GM13977 (cell line): ENCODE results near the gene MAP3K6.
A peak's percentile ranks its signal among the peaks of the same experiment; 100 is the strongest.

Experiments used
- DNase-seq: peaks from one replicate; pipeline ENCODE4 v3.0.0; 2012; ENCODE audit warnings: low spot score
- in situ Hi-C: fragments of 300-500 bp; cut with MboI; formaldehyde crosslinking; loops from one replicate; pipeline ENCODE4 v1.12.0; 2022; ENCODE audit warnings: low sequenced_read_pairs, low pct_unique_long_range_greater_than_20kb, mixed read lengths, inconsistent platforms; ENCODE audit not compliant: unreplicated experiment
- TF ChIP-seq, protein P1 (sequence below): IDR thresholded peaks from 2 replicates; pipeline ENCODE4 v1.5.1; 2012; ENCODE audit warnings: mild to moderate bottlenecking, control low read depth; ENCODE audit not compliant: insufficient read depth; ENCODE audit errors: extremely low read depth, missing control alignments

MAP3K6 gene

GRCh38 chr1:27374362-27375086, 7.8 kb upstream of the MAP3K6 start, which contains the start of gene FCN3:
Gene FCN3 (minus strand): TSS chr1:27374824. CDS start chr1:27374818, 6 bp downstream.
- in situ Hi-C loops, result loop anchor here (10.0 kb wide), 1 partner anchor 60 kb away; no protein-coding TSS in a partner anchor
- DNase-seq, result no peak
- TF ChIP-seq, protein P1, sequence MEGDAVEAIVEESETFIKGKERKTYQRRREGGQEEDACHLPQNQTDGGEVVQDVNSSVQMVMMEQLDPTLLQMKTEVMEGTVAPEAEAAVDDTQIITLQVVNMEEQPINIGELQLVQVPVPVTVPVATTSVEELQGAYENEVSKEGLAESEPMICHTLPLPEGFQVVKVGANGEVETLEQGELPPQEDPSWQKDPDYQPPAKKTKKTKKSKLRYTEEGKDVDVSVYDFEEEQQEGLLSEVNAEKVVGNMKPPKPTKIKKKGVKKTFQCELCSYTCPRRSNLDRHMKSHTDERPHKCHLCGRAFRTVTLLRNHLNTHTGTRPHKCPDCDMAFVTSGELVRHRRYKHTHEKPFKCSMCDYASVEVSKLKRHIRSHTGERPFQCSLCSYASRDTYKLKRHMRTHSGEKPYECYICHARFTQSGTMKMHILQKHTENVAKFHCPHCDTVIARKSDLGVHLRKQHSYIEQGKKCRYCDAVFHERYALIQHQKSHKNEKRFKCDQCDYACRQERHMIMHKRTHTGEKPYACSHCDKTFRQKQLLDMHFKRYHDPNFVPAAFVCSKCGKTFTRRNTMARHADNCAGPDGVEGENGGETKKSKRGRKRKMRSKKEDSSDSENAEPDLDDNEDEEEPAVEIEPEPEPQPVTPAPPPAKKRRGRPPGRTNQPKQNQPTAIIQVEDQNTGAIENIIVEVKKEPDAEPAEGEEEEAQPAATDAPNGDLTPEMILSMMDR, result no peak

DNA sequence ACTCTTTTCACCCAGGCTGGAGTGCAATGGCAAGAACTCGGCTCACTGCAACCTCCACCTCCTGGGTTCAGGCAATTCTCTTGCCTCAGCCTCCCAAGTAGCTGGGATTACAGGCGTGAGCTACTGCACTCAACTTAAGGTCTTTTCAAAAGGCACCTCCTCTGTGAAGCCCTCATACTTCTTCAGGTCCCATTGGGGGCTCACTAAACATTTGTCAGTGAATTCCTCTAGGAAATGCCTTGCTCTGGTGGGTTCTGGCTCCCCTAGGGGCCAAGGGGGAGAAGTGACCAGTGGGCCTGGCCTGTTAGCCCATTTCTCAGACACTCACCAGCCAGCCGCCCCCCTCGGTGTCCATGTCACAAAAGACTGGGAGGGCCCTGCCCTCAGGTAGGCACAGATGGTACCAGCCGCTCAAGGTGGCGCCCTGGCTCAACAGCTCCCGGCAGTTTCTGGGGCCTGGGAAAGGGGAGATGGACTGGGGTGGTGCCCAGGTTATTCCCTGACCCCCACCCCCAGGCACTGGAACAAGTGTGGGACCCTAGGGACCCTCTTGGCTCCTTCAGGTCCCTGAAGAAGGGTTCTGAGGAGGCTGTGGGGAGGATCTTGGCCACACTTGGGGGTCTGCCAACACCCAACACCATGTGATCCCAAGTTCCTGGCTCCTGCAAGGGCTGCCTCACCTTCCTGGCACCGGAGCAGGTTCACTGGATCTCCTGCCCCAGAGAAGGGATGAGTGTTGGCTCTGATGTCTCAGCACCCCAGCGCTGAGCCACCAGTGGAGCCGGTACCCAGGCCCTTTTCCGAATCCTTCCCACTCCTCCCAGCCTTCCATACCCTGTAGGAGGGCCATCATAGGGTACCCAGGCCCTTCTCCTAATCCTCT, 6.3 kb upstream of the MAP3K6 start:
- TF ChIP-seq, protein P1, result peak; percentile 27
- in situ Hi-C loops, result loop anchor here (10.0 kb wide), 1 partner anchor 58 kb away; no protein-coding TSS in a partner anchor
- no peak for DNase-seq

- no peak for DNase-seq
- in situ Hi-C loops, result loop anchor here (10.0 kb wide), 1 partner anchor 57 kb away; no protein-coding TSS in a partner anchor
- TF ChIP-seq, protein P1, result no peak
Measured at GRCh38 chr1:27372022-27372807, 5.5 kb upstream of the MAP3K6 start.

DNA sequence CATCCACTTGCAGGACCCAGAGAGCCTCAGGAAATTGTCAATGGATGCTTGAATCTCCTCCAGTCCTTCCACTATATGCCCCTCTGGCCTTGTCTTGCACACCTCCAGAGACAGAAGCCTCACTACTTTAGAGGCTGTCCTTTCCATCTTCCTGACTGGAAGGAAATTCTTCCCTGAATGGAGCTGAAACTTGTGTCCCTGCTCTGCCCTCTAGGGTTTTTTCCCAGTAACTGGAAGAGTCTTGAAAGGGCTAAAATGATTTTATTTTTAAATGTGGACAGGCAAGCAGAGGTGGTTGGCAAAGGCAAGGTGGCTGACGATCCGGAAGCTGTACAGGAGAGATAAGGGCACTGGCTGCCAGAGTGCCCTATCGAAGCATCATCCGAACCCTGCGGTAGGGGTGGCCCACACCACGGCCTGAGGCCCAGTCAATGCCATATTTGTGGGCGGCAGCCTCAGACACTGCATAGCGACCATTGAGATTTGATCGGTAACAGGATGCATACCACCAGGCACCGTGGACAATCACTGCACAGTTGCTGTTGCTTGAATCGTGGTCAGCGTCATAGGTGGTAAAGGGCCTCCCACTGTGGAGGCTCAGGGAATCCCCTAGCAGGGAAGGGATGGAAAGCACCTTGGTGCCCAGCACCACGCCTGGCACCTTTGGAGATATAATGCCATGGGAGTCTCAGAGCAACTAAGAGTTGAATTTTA, 2.3 kb upstream of the MAP3K6 start:
- no peak for DNase-seq
- in situ Hi-C loops, result no loop called here
- TF ChIP-seq, protein P1, result no peak

DNA sequence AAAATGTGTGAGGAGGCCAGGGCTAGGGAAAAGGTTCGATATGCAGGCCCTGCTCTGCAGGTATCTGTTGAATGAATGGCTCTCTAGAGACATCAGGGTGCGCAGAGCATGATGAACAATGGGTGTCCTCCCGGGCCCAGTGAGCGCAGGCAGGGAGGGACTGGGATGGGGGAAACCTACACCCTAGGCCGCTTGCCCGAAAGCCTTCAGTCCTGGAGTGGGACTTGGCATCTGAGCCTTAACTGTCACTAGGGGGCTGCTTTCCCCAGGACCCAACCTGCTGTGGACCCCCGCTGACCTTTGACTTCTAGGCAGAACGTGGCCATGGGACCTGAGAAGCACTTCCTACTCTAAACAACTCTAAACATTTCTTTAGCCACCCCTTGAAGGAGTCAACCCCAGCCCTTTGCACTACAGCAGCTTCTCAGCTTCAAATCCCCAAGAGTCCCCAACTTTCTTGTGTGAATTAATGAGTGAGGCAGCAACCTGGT, 444 bp upstream of the MAP3K6 start:
- in situ Hi-C loops, result no loop called here
- no peak for DNase-seq
- TF ChIP-seq, protein P1, result no peak
